Panc1 (cell line): ENCODE measurements around the gene SLC24A4. TPM values are rescaled to one million over a fixed set of nuclear protein-coding genes. Genes with fewer than 3 reads are reported as not detected.

ENCODE experiments used
- ATAC-seq: fragments of 200-7000 bp; cut with Tn5 transposase; 2 replicates; pipeline ENCODE4 v1.9.1; 2020; ENCODE audit warnings: mild to moderate bottlenecking, moderate library complexity
- BruUV-seq: library from RNA; stranded (reverse); fragments of 400-500 nt; replicated peaks from 2 replicates; lab custom pipeline; 2021; lab: Mats Ljungman, UMichigan
- CTCF ChIA-PET: fragments of 300-600 bp; sonication (Branson Sonifier 250); formaldehyde crosslinking; loops from one replicate; lab custom pipeline; 2022; ENCODE audit warnings: antibody characterized with exemption; lab: Charles Lee
- POLR2A ChIA-PET: fragments of 300-600 bp; sonication (Branson Sonifier 250); formaldehyde crosslinking; loops from one replicate; lab custom pipeline; 2022; ENCODE audit warnings: antibody characterized with exemption; lab: Charles Lee
- DNase-seq: peaks from one replicate; pipeline ENCODE4 v3.0.0-alpha.2; 2010; ENCODE audit warnings: low read depth, low spot score
- H3K27ac ChIP-seq: 2 replicates; pipeline ENCODE4 v1.5.1; 2011; ENCODE audit warnings: mild to moderate bottlenecking, low read length, inconsistent platforms
- H3K27me3 ChIP-seq: fragments of 200-500 bp; sonication (Bioruptor generic); 2 replicates; pipeline ENCODE4 v1.6.0; 2014; ENCODE audit warnings: low read length, inconsistent platforms; ENCODE audit not compliant: control insufficient read depth, insufficient read depth
- H3K36me3 ChIP-seq: fragments of 200-500 bp; sonication (Bioruptor generic); 2 replicates; pipeline ENCODE4 v1.5.1; 2014; ENCODE audit warnings: inconsistent platforms, mild to moderate bottlenecking, low read length, moderate library complexity; ENCODE audit not compliant: control insufficient read depth, insufficient read depth
- H3K4me1 ChIP-seq: 2 replicates; pipeline ENCODE4 v1.5.1; 2011; ENCODE audit warnings: inconsistent platforms, mild to moderate bottlenecking, low read length, moderate library complexity; ENCODE audit not compliant: control insufficient read depth, insufficient read depth
- H3K4me3 ChIP-seq, 2 experiments: 2 replicates each; pipeline ENCODE4 v1.5.1; 2011 to 2012; ENCODE audit warnings: low read depth in 2 of 2, low read length in 2 of 2, mild to moderate bottlenecking in 2 of 2, inconsistent platforms in 1 of 2, moderate library complexity in 1 of 2
- H3K9me3 ChIP-seq: fragments of 200-500 bp; sonication (Bioruptor generic); 2 replicates; pipeline ENCODE4 v1.5.1; 2014; ENCODE audit warnings: low read depth, mild to moderate bottlenecking, inconsistent platforms, low read length, moderate library complexity; ENCODE audit not compliant: control insufficient read depth, insufficient read depth
- POLR2AphosphoS5 ChIP-seq: IDR thresholded peaks from 2 replicates; pipeline ENCODE4 v1.6.1; 2012; ENCODE audit warnings: mild to moderate bottlenecking, low read depth, low read length, moderate library complexity
- SIN3A ChIP-seq: IDR thresholded peaks from 2 replicates; pipeline ENCODE4 v1.6.1; 2012; ENCODE audit warnings: low read depth, mild to moderate bottlenecking, low read length, moderate library complexity, borderline replicate concordance; ENCODE audit not compliant: insufficient read depth
- TCF7L2 ChIP-seq: IDR thresholded peaks from 2 replicates; pipeline ENCODE4 v1.6.1; 2011; ENCODE audit warnings: mild to moderate bottlenecking, low read depth, low read length, inconsistent platforms
- in situ Hi-C: cut with HindIII; loops from 2 replicates; pipeline ENCODE4 v1.10.0; 2016; ENCODE audit warnings: low sequenced_read_pairs, low pct_unique_long_range_greater_than_20kb
- intact Hi-C: fragments of 100-400 bp; cut with micrococcal nuclease; formaldehyde crosslinking; loops from one replicate; pipeline ENCODE4 v1.10.0; 2022; ENCODE audit not compliant: unreplicated experiment
- total RNA-seq: library from RNA; stranded (reverse); gene quantifications from one replicate; pipeline ENCODE4 v1.2.1, GENCODE V29; 2021; ENCODE audit not compliant: unreplicated experiment
- TF ChIP-seq, protein P1 (sequence below): fragments of 450-650 bp; IDR thresholded peaks from 2 replicates; pipeline ENCODE4 v1.5.1; 2017; ENCODE audit warnings: mild to moderate bottlenecking
- TF ChIP-seq, protein P2 (sequence below), 2 experiments: IDR thresholded peaks; 2 replicates each; pipeline ENCODE4 v1.6.1; 2011 to 2012; ENCODE audit warnings: low read depth in 2 of 2, control low read depth in 1 of 2, low read length in 1 of 2, mild to moderate bottlenecking in 1 of 2, moderate library complexity in 1 of 2; ENCODE audit not compliant: insufficient read depth in 1 of 2

The SLC24A4 gene
- total RNA-seq, 1 experiment from 2014 or later = not detected

DNA sequence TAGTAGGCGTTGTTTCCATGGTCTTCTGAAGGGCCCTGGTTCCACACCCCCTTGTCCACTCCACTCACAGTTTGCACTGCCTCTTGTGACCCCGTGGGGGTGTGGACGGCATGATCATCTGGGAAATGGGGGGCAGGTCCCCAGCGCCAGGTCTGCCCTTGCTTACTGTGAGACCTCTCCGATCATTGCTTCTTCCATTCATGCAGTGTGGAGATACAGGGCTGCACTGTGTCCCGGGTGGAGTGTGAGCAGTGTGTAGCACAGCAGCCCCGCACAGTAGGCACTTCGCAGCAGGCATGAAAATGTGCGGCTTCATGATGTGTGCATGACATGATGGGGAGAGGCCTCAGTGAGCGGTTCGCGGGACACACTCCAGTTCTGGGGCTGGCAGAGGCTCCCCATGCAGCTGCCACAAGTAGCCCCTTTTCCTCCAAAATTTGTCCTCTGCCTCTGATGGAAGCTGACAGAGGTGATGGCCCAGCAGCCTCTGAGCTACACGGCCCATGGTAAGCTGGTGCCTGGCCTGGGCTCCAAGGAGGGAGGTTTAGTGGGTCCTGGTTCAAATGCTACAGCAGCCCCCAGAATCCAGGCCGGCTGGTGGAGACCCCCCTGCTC lies 205.6 kb downstream of the SLC24A4 start:
- no peaks in the 10 kb centered on the region for H3K4me1 ChIP-seq
- DNase-seq (no peak), ATAC-seq (no peak)
- no peaks in the 10 kb centered on the region for H3K27me3 ChIP-seq
- no TSS peak for BruUV-seq
- no peaks in the 10 kb centered on the region for H3K9me3 ChIP-seq
- intact Hi-C loops = no loop called here
- CTCF ChIA-PET = no interaction called here
- in situ Hi-C loops = no loop called here
- POLR2A ChIA-PET = no interaction called here
- no peak overlapping the region for H3K27ac ChIP-seq
- H3K36me3 ChIP-seq = no peaks in the 10 kb centered on the region
- no peak overlapping the region for H3K4me3 ChIP-seq
- TF ChIP-seq TCF7L2 = no peak
- TF ChIP-seq, protein P1, sequence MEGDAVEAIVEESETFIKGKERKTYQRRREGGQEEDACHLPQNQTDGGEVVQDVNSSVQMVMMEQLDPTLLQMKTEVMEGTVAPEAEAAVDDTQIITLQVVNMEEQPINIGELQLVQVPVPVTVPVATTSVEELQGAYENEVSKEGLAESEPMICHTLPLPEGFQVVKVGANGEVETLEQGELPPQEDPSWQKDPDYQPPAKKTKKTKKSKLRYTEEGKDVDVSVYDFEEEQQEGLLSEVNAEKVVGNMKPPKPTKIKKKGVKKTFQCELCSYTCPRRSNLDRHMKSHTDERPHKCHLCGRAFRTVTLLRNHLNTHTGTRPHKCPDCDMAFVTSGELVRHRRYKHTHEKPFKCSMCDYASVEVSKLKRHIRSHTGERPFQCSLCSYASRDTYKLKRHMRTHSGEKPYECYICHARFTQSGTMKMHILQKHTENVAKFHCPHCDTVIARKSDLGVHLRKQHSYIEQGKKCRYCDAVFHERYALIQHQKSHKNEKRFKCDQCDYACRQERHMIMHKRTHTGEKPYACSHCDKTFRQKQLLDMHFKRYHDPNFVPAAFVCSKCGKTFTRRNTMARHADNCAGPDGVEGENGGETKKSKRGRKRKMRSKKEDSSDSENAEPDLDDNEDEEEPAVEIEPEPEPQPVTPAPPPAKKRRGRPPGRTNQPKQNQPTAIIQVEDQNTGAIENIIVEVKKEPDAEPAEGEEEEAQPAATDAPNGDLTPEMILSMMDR = no peak
- TF ChIP-seq, protein P2, sequence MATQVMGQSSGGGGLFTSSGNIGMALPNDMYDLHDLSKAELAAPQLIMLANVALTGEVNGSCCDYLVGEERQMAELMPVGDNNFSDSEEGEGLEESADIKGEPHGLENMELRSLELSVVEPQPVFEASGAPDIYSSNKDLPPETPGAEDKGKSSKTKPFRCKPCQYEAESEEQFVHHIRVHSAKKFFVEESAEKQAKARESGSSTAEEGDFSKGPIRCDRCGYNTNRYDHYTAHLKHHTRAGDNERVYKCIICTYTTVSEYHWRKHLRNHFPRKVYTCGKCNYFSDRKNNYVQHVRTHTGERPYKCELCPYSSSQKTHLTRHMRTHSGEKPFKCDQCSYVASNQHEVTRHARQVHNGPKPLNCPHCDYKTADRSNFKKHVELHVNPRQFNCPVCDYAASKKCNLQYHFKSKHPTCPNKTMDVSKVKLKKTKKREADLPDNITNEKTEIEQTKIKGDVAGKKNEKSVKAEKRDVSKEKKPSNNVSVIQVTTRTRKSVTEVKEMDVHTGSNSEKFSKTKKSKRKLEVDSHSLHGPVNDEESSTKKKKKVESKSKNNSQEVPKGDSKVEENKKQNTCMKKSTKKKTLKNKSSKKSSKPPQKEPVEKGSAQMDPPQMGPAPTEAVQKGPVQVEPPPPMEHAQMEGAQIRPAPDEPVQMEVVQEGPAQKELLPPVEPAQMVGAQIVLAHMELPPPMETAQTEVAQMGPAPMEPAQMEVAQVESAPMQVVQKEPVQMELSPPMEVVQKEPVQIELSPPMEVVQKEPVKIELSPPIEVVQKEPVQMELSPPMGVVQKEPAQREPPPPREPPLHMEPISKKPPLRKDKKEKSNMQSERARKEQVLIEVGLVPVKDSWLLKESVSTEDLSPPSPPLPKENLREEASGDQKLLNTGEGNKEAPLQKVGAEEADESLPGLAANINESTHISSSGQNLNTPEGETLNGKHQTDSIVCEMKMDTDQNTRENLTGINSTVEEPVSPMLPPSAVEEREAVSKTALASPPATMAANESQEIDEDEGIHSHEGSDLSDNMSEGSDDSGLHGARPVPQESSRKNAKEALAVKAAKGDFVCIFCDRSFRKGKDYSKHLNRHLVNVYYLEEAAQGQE (IDR thresholded peaks at IDR 0.05; ENCODE audit: insufficient read depth in 1 of 2, low read depth in 2 of 2, low read length in 1 of 2) = no peak
- TF ChIP-seq SIN3A = no peak
- no peak for TF ChIP-seq POLR2AphosphoS5

DNA sequence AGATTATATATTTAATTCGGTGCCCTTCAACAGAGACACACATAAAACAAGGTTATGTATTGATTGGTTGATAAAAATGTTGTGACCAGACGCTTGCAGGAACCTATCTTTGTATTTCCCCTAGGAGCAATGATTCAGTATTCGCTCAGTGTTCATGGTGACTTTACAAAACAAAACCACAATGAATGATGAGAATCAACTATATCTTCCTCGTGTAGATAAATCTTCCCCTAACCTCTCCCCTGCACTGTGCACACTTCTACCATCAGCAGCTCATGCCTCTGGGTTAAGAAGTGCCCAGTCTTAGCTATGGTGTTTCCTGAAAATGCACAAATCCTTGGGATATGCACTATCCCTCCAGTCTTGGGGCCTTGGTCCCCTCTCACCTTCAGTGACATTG lies 206.9 kb downstream of the SLC24A4 start:
- intact Hi-C loops (no loop called here), in situ Hi-C loops (no loop called here)
- ATAC-seq (no peak), DNase-seq (no peak)
- ChIA-PET POLR2A (no interaction called here), CTCF (no interaction called here)
- TF ChIP-seq, protein P1 = no peak
- TF ChIP-seq POLR2AphosphoS5 (no peak), SIN3A (no peak)
- TF ChIP-seq, protein P2 (IDR thresholded peaks at IDR 0.05; ENCODE audit: insufficient read depth in 1 of 2, low read depth in 2 of 2, low read length in 1 of 2) = no peak
- Histone ChIP-seq H3K4me1 (no peaks in the 10 kb centered on the region), H3K27me3 (no peaks in the 10 kb centered on the region), H3K36me3 (no peaks in the 10 kb centered on the region), H3K27ac (no peak overlapping the region), H3K9me3 (no peaks in the 10 kb centered on the region), H3K4me3 (no peak overlapping the region)
- BruUV-seq = no TSS peak
